NCI-H1048 (cell line): ENCODE measurements around the gene GLP1R.

Source experiments
- DNase-seq: peaks from one replicate; lab custom pipeline; 2025; lab: John Stamatoyannopoulos, UW

GLP1R gene

DNA sequence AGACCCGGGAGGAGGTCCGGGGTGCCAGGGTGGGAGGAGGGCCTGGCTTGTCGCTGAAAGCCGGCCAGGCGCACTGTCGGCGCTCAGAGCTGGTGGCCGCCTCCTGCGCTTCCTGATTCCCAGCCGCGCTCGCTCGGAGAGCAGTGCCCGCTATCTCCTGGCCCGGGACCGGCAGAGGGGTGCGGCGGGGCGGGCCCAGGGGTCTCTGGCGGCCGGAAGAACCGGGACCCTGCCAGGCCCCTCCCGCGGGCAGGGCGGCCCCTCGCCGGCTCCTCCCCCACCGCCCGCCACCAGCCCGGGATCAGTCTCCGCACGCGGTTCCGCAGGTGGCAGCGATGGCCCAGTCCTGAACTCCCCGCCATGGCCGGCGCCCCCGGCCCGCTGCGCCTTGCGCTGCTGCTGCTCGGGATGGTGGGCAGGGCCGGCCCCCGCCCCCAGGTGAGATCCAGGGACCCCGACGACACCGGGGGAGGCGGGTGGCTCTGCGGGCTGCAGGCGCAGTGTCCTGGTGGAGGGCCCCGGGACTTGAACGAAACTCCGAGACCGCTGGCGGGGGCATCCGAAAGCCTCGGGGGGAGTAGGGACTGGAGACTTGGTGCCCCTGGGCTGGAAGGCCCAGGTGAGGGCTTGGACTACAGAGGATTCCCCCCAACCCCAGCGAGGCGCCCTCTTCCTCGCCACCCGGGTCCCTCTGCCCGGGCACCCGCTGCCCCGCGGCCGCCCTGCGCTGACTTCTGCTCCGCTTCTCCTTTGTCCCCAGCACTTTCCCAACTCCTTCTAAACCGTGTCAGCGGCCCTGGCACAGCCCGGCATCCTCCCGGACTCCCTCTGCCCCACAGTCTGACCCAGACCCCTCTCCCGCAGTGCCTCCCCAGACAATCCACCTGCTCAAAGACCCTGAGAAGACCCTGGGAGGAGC lies at the start of gene GLP1R:
GLP1R (plus strand) TSS at position 301 of the 919 bp plus-strand sequence; CDS start at position 361, 60 bp downstream.
- DNase-seq: no peak

DNA sequence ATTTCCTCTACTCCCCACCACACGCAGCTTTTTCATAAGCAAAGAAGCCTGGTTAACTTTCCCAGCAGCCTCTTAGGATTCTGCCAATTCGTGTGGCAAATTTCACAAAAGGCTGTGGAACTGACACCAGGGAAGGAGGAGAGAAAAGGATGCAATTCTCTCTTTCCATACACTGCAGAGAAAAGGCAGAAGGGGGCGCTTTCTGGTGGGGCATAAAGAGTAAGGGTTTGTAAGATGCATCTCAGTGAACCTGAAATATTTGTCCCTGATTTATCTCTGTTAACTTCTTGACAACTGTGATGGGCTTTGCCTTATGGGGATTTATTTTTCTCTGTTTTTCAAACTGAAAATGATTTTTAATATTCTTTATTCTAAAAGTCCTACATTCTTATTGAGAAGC lies 45.5 kb upstream of the GLP1R start:
- no peak for DNase-seq

DNA sequence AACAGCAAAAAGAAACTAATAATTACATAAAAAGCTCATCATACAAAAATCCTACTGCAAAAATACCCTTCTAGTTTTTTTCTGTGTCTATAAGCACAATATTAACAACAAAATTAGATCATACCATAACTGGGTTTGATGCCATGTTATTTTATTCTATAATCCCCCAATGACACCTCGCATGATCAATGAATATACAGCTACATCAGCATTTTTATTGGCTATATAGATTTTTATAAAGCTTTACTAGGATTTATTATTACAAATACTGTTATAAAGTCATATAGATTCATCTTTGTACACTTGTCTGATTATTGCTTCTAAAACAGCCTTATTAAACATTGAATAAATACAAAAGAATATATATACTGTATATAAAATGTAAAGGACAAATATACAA lies 45.1 kb upstream of the GLP1R start:
- no peak for DNase-seq

GRCh38 chr6:39004801-39005200 lies 43.8 kb upstream of the GLP1R start:
- DNase-seq: no peak

- no peak for DNase-seq
Measured at GRCh38 chr6:39005774-39006173, 42.8 kb upstream of the GLP1R start.

DNA sequence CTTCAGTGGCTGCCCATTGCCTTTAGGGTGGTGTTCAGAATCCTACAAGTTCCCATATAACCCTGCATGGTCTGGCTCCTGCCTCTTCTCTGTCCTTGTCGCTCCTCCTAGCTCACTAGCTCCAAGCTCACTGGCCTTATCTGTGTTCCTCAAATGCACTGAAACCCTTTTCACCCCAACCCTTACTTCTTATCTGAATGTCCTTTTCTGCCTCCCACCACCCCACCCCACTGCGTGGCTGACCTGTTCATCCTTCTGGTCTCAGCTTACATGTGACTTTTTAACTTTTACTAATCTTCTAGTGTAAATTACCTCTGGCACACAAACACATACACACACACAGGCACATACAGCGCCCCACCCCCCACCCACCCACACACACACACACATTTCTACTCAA lies 41.0 kb upstream of the GLP1R start:
- no peak for DNase-seq

GRCh38 chr6:39008737-39009136 lies 39.8 kb upstream of the GLP1R start:
- DNase-seq: no peak

GRCh38 chr6:39009476-39009875 lies 39.1 kb upstream of the GLP1R start:
- no peak for DNase-seq

GRCh38 chr6:39016839-39017546 lies 31.6 kb upstream of the GLP1R start:
- DNase-seq: no peak

DNA sequence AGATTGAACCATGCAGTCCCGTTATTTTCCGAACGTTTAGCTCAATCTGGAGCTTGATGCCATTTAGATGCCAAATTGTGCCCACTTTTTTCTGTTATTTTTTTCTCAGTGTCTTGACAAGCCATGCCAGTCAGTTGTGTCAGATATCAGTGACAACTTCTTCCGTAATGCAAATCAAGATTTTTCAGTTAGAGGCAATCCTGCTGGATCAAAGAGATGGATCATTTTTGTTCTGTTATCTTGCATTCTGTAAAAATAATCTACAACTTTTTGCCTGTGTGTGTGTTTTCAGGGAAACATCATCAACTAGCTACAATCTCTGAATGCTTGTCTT lies 31.1 kb upstream of the GLP1R start:
- no peak for DNase-seq

DNA sequence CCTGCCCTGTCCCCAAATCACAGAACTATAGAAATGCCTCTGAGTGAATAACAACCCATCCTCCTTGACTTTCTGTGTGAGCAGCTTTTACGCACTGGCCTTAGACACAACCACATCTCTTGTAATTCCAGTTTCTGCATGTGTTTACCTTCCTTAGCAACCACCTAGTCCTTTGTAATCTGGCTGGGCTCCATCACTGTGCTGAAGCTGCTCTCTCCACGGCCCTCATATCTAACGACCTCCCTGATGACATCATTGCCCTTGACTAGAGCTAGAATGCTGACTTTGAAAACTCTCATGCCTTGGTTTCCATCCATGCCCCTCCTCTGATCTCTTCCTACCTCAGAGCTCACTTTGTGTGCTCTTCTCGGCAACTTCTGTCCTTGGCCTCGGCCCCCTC lies 30.5 kb upstream of the GLP1R start:
- DNase-seq: no peak

GRCh38 chr6:39020136-39020535 lies 28.4 kb upstream of the GLP1R start:
- DNase-seq: no peak

DNA sequence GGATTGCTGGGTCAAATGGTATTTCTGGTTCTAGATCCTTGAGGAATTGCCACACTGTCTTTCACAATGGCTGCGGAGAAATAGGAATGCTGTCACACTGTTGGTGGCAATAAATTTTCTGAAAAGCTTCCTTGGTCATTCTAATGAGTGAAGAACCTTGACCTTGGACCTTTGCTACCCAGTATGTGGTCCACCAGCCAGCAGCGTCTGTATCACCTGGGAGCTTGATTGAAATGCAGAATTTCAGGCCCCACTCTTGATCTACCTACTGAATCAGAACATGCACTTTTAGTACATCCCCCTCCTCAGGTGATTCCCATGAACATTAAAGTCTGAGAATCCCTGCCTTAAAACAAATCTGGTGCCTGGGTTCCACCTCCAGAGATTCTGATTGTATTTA lies 27.5 kb upstream of the GLP1R start:
- DNase-seq: no peak

DNA sequence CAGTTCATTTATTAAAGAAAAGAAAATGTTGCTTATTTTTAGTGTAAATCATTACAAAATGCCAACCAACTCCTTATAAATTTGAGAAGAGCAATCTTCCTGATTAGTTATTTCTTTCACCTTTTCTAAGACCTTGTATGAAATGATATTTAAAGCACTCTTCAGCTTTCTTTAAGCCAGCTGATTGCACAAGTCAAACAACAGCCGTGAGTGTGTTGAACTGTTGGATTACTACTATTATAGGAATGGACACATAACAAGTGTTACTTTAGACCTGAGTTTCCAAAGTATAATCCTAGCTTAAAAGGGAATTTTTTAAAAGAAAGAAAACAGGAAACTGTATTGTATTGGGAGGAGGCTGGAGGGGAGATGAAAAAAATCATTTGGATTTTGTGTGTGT lies 26.8 kb upstream of the GLP1R start:
- DNase-seq: no peak

- DNase-seq: no peak
Measured at GRCh38 chr6:39026175-39026574, 22.4 kb upstream of the GLP1R start.

DNA sequence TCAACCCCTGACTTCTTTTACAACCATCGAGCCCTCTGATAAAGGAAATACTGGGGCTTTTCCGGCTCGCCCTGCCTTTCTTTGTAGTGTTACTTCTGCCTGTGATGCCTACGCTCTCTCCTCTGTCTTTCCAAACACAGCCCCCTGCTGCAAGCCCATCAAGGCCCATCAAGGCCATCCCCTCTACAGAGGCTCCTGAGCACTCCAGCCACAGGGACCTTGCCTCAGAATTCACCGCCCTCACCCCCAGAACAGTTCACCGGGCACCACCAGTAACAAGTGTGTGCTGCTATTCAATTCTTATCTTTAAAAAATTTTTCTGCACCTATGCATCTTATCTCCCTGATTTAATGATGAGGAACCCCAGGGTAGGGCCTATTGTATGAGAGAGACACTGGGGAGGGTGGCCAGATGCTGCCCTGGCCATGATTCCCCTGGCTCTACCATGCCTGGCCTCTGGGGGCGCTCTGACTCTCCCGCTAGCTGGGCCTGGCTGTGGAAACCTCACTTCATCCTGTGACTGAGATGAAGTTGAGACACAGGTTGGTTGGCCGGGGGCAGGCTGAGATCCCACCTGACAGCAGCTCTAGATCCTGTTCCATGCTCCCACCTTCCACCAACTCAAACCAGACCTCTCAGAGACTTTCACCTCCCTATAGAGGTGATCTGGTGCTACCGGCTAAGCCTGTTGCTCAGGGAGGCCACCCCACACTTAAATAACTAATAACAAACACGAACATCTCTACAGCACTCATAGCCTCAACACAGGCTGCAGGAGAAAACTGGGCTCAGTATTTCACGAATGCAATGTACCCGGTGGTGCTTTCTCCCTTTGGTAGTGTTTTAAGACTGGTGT lies 19.2 kb upstream of the GLP1R start:
- no peak for DNase-seq

DNA sequence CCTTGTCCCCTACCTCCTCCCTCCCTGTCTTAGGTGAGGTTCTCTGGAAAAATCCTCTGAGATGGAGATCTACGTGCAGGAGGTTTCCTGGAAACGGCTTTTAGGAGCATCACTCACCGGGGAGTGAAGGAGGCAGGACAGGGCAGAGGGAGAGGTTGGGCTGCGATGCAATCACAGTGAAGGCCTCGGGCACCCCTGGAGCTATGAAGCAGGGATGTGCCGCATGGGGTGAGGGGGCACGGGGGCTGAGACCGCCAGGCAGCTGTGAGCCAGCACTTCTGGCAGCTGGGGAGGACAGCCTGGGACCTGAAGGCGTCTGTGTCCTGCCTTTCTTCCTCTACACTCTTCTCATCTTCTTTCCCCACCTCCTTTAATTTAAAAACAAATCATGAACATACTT lies 12.9 kb upstream of the GLP1R start:
- no peak for DNase-seq

- DNase-seq: no peak
Measured at GRCh38 chr6:39037082-39037508, 11.5 kb upstream of the GLP1R start.

- DNase-seq: no peak
Measured at GRCh38 chr6:39037707-39038106, 10.9 kb upstream of the GLP1R start.

DNA sequence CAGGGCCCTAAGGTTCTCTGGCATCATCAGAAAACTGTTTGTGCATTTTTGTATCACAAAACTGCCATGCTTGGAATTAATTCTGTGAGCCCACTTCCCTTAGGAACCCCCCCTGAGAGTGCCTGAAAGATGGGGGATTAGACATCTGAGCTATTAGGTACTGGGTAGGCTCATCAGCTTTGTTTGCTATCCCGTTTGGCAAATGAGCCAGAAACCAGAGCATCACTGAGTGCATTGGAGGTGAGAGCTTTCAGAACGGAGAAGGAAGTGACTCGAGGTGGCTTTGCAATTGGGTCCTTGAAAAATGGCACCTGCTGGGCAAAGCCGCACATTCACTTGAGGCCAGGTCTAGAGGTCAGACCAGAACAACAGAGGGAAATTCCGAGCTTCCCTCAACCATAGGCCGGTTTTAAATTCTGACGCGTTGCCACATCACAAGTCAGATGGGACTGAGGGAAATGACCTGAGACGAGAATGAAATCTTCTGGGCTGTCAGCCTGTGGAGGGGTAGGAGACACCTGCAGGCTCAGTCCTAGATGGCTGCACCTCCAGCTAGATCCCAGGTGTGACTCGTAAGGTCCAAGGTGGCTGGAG lies 8.4 kb upstream of the GLP1R start:
- DNase-seq: no peak

GRCh38 chr6:39041072-39041471 lies 7.5 kb upstream of the GLP1R start:
- DNase-seq: no peak

- no peak for DNase-seq
Measured at GRCh38 chr6:39043776-39044175, 4.8 kb upstream of the GLP1R start.
